GM19238 (cell line): ENCODE data around the gene SH3RF2.

Source experiments
- DNase-seq: peaks from one replicate; pipeline ENCODE4 v3.0.0; 2011; ENCODE audit warnings: low spot score; ENCODE audit not compliant: insufficient read length

SH3RF2 gene

GRCh38 chr5:145921211-145921610 is 15.2 kb upstream of the SH3RF2 start:
- no peak for DNase-seq

GRCh38 chr5:145922059-145922458 is 14.3 kb upstream of the SH3RF2 start:
- no peak for DNase-seq

GRCh38 chr5:145923405-145923804 is 13.0 kb upstream of the SH3RF2 start:
- no peak for DNase-seq

GRCh38 chr5:145924849-145925248 is 11.5 kb upstream of the SH3RF2 start:
- DNase-seq: no peak

- DNase-seq: no peak
These were observed 11.0 kb upstream of the SH3RF2 start for GRCh38 chr5:145925353-145925752.

- DNase-seq: no peak
These were observed 10.6 kb upstream of the SH3RF2 start for GRCh38 chr5:145925803-145926202.

- no peak for DNase-seq
These were observed 4.7 kb upstream of the SH3RF2 start for GRCh38 chr5:145931718-145932117.

- no peak for DNase-seq
These were observed 2.1 kb upstream of the SH3RF2 start for GRCh38 chr5:145934276-145934675.

- no peak for DNase-seq
These were observed 1.3 kb downstream of the SH3RF2 start for GRCh38 chr5:145937432-145938250.

- no peak for DNase-seq
These were observed 2.6 kb downstream of the SH3RF2 start for GRCh38 chr5:145938776-145939539.

- DNase-seq: no peak
These were observed 3.2 kb downstream of the SH3RF2 start for GRCh38 chr5:145939540-145940065.

GRCh38 chr5:145941096-145941447 is 4.7 kb downstream of the SH3RF2 start:
- DNase-seq: no peak

- DNase-seq: no peak
These were observed 5.2 kb downstream of the SH3RF2 start for GRCh38 chr5:145941448-145942130.

- no peak for DNase-seq
These were observed 5.8 kb downstream of the SH3RF2 start for GRCh38 chr5:145942201-145942600.

- no peak for DNase-seq
These were observed 6.4 kb downstream of the SH3RF2 start for GRCh38 chr5:145942749-145943148.

- no peak for DNase-seq
These were observed 7.3 kb downstream of the SH3RF2 start for GRCh38 chr5:145943674-145944121.

- DNase-seq: no peak
These were observed 8.0 kb downstream of the SH3RF2 start for GRCh38 chr5:145944328-145944727.

- DNase-seq: no peak
These were observed 9.3 kb downstream of the SH3RF2 start for GRCh38 chr5:145945620-145946111.

- DNase-seq: no peak
These were observed 9.9 kb downstream of the SH3RF2 start for GRCh38 chr5:145946112-145946861.

- no peak for DNase-seq
These were observed 11.2 kb downstream of the SH3RF2 start for GRCh38 chr5:145947581-145947980.

- DNase-seq: no peak
These were observed 11.7 kb downstream of the SH3RF2 start for GRCh38 chr5:145948047-145948446.
